GM12875 (cell line): Measurements from ENCODE around the gene CSHL1.
"Not testable (repeated sequence)": the region's sequence is repeated elsewhere in the genome, so short reads cannot be mapped to it uniquely, and the experiment has no call there.

Source experiments
- H3K4me3 ChIP-seq: one replicate; pipeline ENCODE4 v1.5.1; 2011; ENCODE audit warnings: low read depth, low read length, control low read depth
- TF ChIP-seq, protein P1 (sequence below): IDR thresholded peaks from 2 replicates; pipeline ENCODE4 v1.5.1; 2011; ENCODE audit warnings: low read depth, mild to moderate bottlenecking, control low read depth, inconsistent platforms, low read length, moderate library complexity, borderline replicate concordance; ENCODE audit not compliant: insufficient read depth

Gene CSHL1

DNA sequence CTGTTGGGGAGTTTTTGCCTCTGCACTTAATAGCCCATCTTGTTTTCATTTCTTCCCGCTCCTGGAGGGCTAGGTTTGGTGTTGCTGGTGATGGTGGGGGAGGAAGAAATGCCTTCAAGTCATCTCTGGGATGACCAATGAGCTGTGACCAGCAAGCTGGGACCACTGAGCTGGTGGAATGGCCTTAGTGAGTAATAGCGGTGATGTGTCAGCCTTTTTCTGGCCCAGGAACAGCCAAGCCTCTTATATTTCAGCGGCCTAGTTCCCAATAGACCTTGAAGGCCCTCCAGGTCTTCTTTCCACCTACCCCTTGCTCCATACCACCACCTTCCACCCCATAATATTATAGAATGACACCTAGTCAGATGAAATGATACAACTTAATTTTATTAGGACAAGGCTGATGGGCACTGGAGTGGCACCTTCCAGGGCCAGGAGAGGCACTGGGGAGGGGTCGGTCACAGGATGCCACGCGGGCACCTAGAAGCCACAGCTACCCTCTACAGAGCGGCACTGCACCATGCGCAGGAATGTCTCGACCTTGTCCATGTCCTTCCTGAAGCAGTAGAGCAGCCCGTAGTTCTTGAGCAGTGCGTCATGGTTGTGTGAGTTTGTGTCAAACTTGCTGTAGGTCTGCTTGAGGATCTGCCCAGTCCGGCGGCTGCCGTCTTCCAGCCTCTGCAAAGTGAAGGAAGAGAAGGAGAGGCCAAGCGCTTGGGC, 39.3 kb downstream of the CSHL1 start:
- not testable (repeated sequence) for H3K4me3 ChIP-seq

DNA sequence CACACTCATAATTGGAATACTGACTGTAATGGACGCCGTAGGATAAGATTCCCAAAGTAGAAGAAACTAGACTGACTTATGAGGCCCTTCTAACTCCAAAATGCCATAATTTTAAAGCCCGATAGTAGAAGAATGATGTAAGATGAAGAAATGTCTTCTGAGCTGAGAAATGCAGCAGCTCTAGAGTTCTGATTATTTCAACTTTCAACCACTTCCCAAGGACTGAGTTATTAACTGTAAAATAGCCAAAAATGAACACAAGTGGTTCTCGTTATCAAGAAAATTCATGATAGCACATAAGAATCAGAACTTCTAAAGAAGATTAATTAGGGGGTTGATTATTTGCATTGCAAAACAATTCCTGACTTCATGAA, 40.8 kb downstream of the CSHL1 start:
- not testable (repeated sequence) for H3K4me3 ChIP-seq

DNA sequence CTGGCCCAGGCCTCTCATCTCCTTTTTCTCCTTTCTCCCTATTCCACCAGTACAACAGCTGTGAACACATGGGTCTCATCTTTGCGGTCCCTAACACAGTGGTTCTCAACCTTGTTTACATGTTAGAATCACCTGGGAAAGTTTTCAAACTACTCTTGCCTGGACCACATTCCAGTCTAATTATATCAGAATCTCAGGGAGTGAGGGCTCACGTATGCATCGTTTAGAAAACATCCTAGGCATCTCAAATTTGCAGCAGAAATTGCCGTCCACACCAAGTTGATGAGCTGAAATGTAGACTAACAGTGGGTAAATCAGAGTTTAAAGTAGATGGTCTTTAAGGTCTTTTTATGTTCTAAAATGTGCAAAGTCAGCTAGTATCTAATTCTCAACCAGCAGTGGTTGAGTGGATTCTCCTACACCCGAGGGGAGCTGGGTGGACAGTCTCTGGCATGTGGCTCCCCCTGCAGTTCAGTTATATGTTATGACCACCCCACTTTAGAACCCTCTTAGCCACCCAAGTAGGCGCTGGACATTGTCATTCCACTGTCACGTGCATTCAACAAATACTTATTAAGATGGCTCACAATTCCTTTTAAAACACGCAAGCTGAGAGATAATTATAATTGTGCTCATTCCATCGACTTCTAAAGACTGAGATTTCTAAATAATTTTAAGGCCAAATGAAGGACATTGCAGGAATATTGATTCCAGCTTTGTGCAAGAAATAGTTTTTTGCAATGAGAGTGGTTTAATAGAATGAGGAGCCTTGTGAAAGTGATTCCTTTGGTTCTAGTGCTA, 41.4 kb downstream of the CSHL1 start:
- H3K4me3 ChIP-seq = not testable (repeated sequence)
- TF ChIP-seq, protein P1, sequence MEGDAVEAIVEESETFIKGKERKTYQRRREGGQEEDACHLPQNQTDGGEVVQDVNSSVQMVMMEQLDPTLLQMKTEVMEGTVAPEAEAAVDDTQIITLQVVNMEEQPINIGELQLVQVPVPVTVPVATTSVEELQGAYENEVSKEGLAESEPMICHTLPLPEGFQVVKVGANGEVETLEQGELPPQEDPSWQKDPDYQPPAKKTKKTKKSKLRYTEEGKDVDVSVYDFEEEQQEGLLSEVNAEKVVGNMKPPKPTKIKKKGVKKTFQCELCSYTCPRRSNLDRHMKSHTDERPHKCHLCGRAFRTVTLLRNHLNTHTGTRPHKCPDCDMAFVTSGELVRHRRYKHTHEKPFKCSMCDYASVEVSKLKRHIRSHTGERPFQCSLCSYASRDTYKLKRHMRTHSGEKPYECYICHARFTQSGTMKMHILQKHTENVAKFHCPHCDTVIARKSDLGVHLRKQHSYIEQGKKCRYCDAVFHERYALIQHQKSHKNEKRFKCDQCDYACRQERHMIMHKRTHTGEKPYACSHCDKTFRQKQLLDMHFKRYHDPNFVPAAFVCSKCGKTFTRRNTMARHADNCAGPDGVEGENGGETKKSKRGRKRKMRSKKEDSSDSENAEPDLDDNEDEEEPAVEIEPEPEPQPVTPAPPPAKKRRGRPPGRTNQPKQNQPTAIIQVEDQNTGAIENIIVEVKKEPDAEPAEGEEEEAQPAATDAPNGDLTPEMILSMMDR = peak; percentile 9; the same call in 1 of the 2 replicates

DNA sequence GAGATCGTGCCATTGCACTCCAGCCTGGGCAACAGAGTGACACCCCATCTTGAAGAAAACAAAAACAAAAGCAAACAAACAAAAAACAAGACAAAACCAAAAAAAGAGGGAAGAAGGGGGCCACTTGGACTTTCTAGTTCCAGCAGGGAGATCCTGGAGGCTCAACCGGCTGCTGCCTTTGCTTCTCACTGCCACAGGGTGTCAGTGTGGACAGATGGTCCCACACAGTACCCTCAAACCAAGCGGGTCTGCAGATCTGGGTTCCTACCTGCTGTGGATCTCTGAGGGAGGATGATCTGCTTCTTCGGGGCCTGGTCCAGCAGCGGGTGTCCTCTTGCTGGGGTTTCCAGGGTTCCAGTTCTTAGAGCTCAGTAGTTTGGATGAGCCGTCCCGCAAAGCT, 44.4 kb downstream of the CSHL1 start:
- H3K4me3 ChIP-seq = not testable (repeated sequence)

More for the DNA sequence above, 44.4 kb downstream of the CSHL1 start:
- TF ChIP-seq, protein P1 = peak; percentile 27; the same call in 1 of the 2 replicates
